ENCODE data around the gene PCNX3.

DNA sequence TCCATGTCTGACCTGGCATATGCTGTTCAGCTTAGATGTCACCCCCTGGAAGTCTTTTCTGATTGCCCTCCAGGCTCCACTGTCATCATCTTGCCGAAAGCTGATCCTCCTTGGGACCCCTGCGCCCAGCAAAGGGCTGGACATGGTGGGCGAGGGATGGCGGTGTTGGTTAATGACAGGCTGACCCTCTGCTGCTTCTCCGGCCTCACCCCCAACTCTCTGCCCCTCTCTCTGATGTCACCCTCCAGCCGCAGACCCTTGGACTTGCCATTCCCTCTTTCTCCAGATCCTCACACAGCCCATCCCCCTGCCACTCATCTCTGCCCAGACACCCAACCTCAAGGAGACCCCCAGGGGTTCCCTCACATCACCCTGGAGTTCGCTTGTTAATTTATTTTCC lies 37.4 kb upstream of the PCNX3 start:
- TF ChIP-seq POLR2A (IDR thresholded peaks at IDR 0.05) (no peak), POLR2AphosphoS5 (IDR thresholded peaks at IDR 0.05) (no peak), EP300 (IDR thresholded peaks at IDR 0.05) (no peak)
- TF ChIP-seq, protein P1, sequence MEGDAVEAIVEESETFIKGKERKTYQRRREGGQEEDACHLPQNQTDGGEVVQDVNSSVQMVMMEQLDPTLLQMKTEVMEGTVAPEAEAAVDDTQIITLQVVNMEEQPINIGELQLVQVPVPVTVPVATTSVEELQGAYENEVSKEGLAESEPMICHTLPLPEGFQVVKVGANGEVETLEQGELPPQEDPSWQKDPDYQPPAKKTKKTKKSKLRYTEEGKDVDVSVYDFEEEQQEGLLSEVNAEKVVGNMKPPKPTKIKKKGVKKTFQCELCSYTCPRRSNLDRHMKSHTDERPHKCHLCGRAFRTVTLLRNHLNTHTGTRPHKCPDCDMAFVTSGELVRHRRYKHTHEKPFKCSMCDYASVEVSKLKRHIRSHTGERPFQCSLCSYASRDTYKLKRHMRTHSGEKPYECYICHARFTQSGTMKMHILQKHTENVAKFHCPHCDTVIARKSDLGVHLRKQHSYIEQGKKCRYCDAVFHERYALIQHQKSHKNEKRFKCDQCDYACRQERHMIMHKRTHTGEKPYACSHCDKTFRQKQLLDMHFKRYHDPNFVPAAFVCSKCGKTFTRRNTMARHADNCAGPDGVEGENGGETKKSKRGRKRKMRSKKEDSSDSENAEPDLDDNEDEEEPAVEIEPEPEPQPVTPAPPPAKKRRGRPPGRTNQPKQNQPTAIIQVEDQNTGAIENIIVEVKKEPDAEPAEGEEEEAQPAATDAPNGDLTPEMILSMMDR (IDR thresholded peaks at IDR 0.05), result no peak
